Lung (tissue), 12 donors: ENCODE results near the gene HSPB7. TPM values are rescaled to one million over a fixed set of nuclear protein-coding genes. Genes with fewer than 3 reads are reported as not detected.
"Not testable (repeated sequence)": the region's sequence is repeated elsewhere in the genome, so short reads cannot be mapped to it uniquely, and the experiment has no call there.

ENCODE experiments used
- ATAC-seq: fragments of 200-7000 bp; cut with Tn5 transposase; one replicate; pipeline ENCODE4 v1.9.1; 2020; ENCODE audit warnings: moderate number of reproducible peaks; ENCODE audit not compliant: insufficient read depth, low FRiP score
- DNase-seq, 3 donors: peaks; one replicate each; pipeline ENCODE4 v3.0.0-alpha.2; 2013 to 2017
- H3K27ac ChIP-seq, 2 donors: one replicate each; pipeline ENCODE4 v1.5.1; 2013; ENCODE audit warnings: mild to moderate bottlenecking in 2 of 2, moderate library complexity in 2 of 2, control low read depth in 1 of 2, inconsistent platforms in 1 of 2, low read depth in 1 of 2, low read length in 1 of 2
- H3K27me3 ChIP-seq, 3 donors: one replicate each; pipeline ENCODE4 v1.5.1; 2013; ENCODE audit warnings: low read length in 2 of 3; ENCODE audit not compliant: control insufficient read depth in 3 of 3, insufficient read depth in 3 of 3
- H3K36me3 ChIP-seq, 4 donors: one replicate each; pipeline ENCODE4 v1.5.1; 2013; ENCODE audit warnings: low read length in 4 of 4, mild to moderate bottlenecking in 1 of 4, moderate library complexity in 1 of 4; ENCODE audit not compliant: control insufficient read depth in 4 of 4, insufficient read depth in 4 of 4
- H3K4me1 ChIP-seq, 5 donors: one replicate each; pipeline ENCODE4 v1.5.1; 2013; ENCODE audit warnings: low read length in 5 of 5, mild to moderate bottlenecking in 2 of 5, moderate library complexity in 1 of 5; ENCODE audit not compliant: control insufficient read depth in 5 of 5, insufficient read depth in 5 of 5
- H3K4me3 ChIP-seq: one replicate; pipeline ENCODE4 v1.5.1; 2013; ENCODE audit warnings: mild to moderate bottlenecking, control low read depth, moderate library complexity
- H3K9ac ChIP-seq, 2 donors: one replicate each; pipeline ENCODE4 v1.5.1; 2013; ENCODE audit warnings: low read length in 2 of 2, control low read depth in 1 of 2; ENCODE audit not compliant: insufficient read depth in 1 of 2
- H3K9me3 ChIP-seq, 4 donors: one replicate each; pipeline ENCODE4 v1.5.1; 2013; ENCODE audit warnings: low read length in 3 of 4, mild to moderate bottlenecking in 1 of 4, moderate library complexity in 1 of 4; ENCODE audit not compliant: control insufficient read depth in 4 of 4, insufficient read depth in 3 of 4
- CTCF ChIP-seq: IDR thresholded peaks from 2 replicates; pipeline ENCODE4 v1.5.1; 2012; ENCODE audit warnings: mild to moderate bottlenecking; ENCODE audit errors: control extremely low read depth, extremely low read depth
- WGBS, 2 donors: extraction: QIAGEN DNeasy Blood & Tissue Kit; methylation state at CpG; one replicate each; pipeline ENCODE4 v1.1.7; 2013; 5-methylcytosine and 5-hydroxymethylcytosine counted together
- polyA plus RNA-seq, 2 donors: library from polyadenylated mRNA; stranded (reverse); fragments of 200-250 nt; gene quantifications; one replicate each; pipeline ENCODE4 v1.2.1, GENCODE V29; 2013
- total RNA-seq, 2 donors: library from RNA; depleted of rRNA in 1 of 2; stranded (reverse); fragments of >200 nt in 1 of 2; gene quantifications; one replicate each; pipeline ENCODE4 v1.2.1, GENCODE V29; 2014 to 2021
- donor health status: control.
- donor health status: control.
- donor health status: Bipolar disorder and iron deficiency.
- donor health status: healthy.
- donor health status: DM: yes; HTN: yes; CAD: no.

Gene HSPB7
- total and polyA plus RNA-seq, 4 donors: 2.4 to 34.2 (median 11.4) TPM

GRCh38 chr1:16053781-16054502 is 36.1 kb upstream of the HSPB7 start:
- Histone ChIP-seq H3K4me3 (no peak overlapping the region), H3K27me3 (no peaks in the 10 kb centered on the region), H3K9me3 (no peaks in the 10 kb centered on the region), H3K4me1 (peaks cover 0 to 3% (median 0%) of the 10 kb centered on the region in 5 donors), H3K9ac (no peak overlapping the region), H3K36me3 (no peaks in the 10 kb centered on the region), H3K27ac (no peak overlapping the region)
- ATAC-seq: no peak
- no peak for DNase-seq
- 56 to 82% methylated on average over 6 to 8 of the region's 8 CpGs for WGBS, 2 donors
- no peak for TF ChIP-seq CTCF

- not testable (repeated sequence) for H3K27ac ChIP-seq, H3K4me3 ChIP-seq, H3K9ac ChIP-seq, H3K4me1 ChIP-seq, H3K27me3 ChIP-seq, DNase-seq, H3K36me3 ChIP-seq, ATAC-seq, H3K9me3 ChIP-seq
- 91% methylated on average over 12 of the region's 12 CpGs for WGBS, 2 donors
These were observed 34.1 kb upstream of the HSPB7 start for GRCh38 chr1:16051949-16052348.

GRCh38 chr1:16051039-16051438 is 33.2 kb upstream of the HSPB7 start:
- WGBS, 2 donors: 89 to 92% methylated on average over 3 of the region's 3 CpGs
- no peak overlapping the region for H3K4me3 ChIP-seq
- ATAC-seq: no peak
- no peak overlapping the region for H3K9ac ChIP-seq
- no peaks in the 10 kb centered on the region for H3K9me3 ChIP-seq
- no peaks in the 10 kb centered on the region for H3K36me3 ChIP-seq
- no peak for TF ChIP-seq CTCF
- H3K27ac ChIP-seq: no peak overlapping the region
- H3K27me3 ChIP-seq: no peaks in the 10 kb centered on the region
- peaks cover 0 to 7% (median 2%) of the 10 kb centered on the region in 5 donors for H3K4me1 ChIP-seq
- no peak for DNase-seq

GRCh38 chr1:16050328-16050727 is 32.5 kb upstream of the HSPB7 start:
- 88 to 89% methylated on average over 7 of the region's 7 CpGs for WGBS, 2 donors
- Histone ChIP-seq H3K9me3 (no peaks in the 10 kb centered on the region), H3K4me3 (no peak overlapping the region), H3K27ac (no peak overlapping the region), H3K9ac (no peak overlapping the region), H3K36me3 (no peaks in the 10 kb centered on the region), H3K4me1 (peaks cover 0 to 7% (median 2%) of the 10 kb centered on the region in 5 donors), H3K27me3 (no peaks in the 10 kb centered on the region)
- TF ChIP-seq CTCF: no peak
- no peak for DNase-seq
- ATAC-seq: no peak
